A549 (cell line): ENCODE data around the gene MBLAC1. TPM values are rescaled to one million over a fixed set of nuclear protein-coding genes. Genes with fewer than 3 reads are reported as not detected.

ENCODE experiments used
- ATAC-seq, 2 experiments: fragments of 200-7000 bp in 1 of 2; fragments of >200 bp in 1 of 2; cut with Nextera tagmentation in 1 of 2; cut with Tn5 transposase in 1 of 2; 3 replicates each; pipeline versions ENCODE4 v1.8.0 to v1.9.1; 2018 to 2020; ENCODE audit warnings: mild to moderate bottlenecking in 1 of 2, moderate library complexity in 1 of 2
- CTCF ChIA-PET: fragments of 300-600 bp; sonication (Branson Sonifier 250); formaldehyde crosslinking; extraction: SDS; loops from one replicate; lab custom pipeline; 2021; ENCODE audit warnings: antibody characterized with exemption, inconsistent platforms; lab: Yijun Ruan, JAX
- POLR2A ChIA-PET: fragments of 350-600 bp; formaldehyde crosslinking; extraction: SDS; loops from one replicate; lab custom pipeline; 2021; ENCODE audit warnings: antibody characterized with exemption, inconsistent platforms; lab: Yijun Ruan, JAX
- DNase-seq, 2 experiments: peaks; one replicate each; pipeline versions ENCODE4 v3.0.0 to v3.0.0-alpha.2; 2011 to 2016; ENCODE audit warnings: low read depth in 1 of 2, low spot score in 1 of 2
- FAIRE-seq: peaks from 2 replicates; lab custom pipeline; 2011; peaks lifted over from hg19 to GRCh38; lab: Jason Lieb, UNC
- H3K27ac ChIP-seq, 2 experiments: fragments of >200 bp; sonication (Bioruptor Twin); formaldehyde crosslinking; 3 replicates each; pipeline ENCODE4 v1.5.1; 2016 to 2017
- H3K4me1 ChIP-seq: fragments of >200 bp; sonication (Bioruptor Twin); formaldehyde crosslinking; 3 replicates; pipeline ENCODE4 v1.6.1; 2016
- H3K4me2 ChIP-seq: fragments of >200 bp; sonication (Bioruptor Twin); formaldehyde crosslinking; 3 replicates; pipeline ENCODE4 v1.6.1; 2016
- H3K4me3 ChIP-seq: fragments of >200 bp; sonication (Bioruptor Twin); formaldehyde crosslinking; 3 replicates; pipeline ENCODE4 v1.5.1; 2016
- H3K9me3 ChIP-seq: fragments of >200 bp; sonication (Bioruptor Twin); formaldehyde crosslinking; 3 replicates; pipeline ENCODE4 v1.6.1; 2016
- ATOH8 ChIP-seq: fragments of 250-450 bp; sonication (Bioruptor Pico); IDR thresholded peaks from 2 replicates; pipeline ENCODE4 v1.5.0; 2020; ENCODE audit warnings: low read depth, mild to moderate bottlenecking, moderate library complexity
- BHLHE40 ChIP-seq: IDR thresholded peaks from 2 replicates; pipeline ENCODE4 v1.6.1; 2012; ENCODE audit warnings: low read depth, low read length, inconsistent platforms
- CBX2 ChIP-seq: fragments of 200-600 bp; sonication (generic); IDR thresholded peaks from 2 replicates; pipeline ENCODE4 v1.6.1; 2016; ENCODE audit warnings: low read depth, mild to moderate bottlenecking, borderline replicate concordance
- CBX8 ChIP-seq: fragments of 200-600 bp; sonication (generic); IDR thresholded peaks from 2 replicates; pipeline ENCODE4 v1.6.1; 2016
- CEBPB ChIP-seq, 2 experiments: fragments of >200 bp in 1 of 2; sonication (Bioruptor Twin) in 1 of 2; formaldehyde crosslinking in 1 of 2; IDR thresholded peaks; 2 replicates each; pipeline ENCODE4 v1.6.1; 2012 to 2016
- CHD2 ChIP-seq: fragments of 150-350 bp; IDR thresholded peaks from 2 replicates; pipeline ENCODE4 v1.6.1; 2014; ENCODE audit warnings: low read length; ENCODE audit not compliant: partially characterized antibody
- EHF ChIP-seq: fragments of 250-450 bp; sonication (Bioruptor Pico); IDR thresholded peaks from 2 replicates; pipeline ENCODE4 v1.5.0; 2020; ENCODE audit warnings: mild to moderate bottlenecking
- EHMT2 ChIP-seq: fragments of 200-600 bp; sonication (generic); IDR thresholded peaks from 2 replicates; pipeline ENCODE4 v1.6.1; 2016; ENCODE audit warnings: antibody characterized with exemption, low read depth, mild to moderate bottlenecking, moderate library complexity
- ELK1 ChIP-seq: fragments of 150-350 bp; IDR thresholded peaks from 2 replicates; pipeline ENCODE4 v1.6.1; 2014; ENCODE audit warnings: low read depth, mild to moderate bottlenecking, low read length
- EP300 ChIP-seq, 2 experiments: fragments of >200 bp; sonication (Bioruptor Twin); formaldehyde crosslinking; IDR thresholded peaks; 2 replicates in 1 of 2; 3 replicates in 1 of 2; pipeline ENCODE4 v1.6.1; 2016 to 2017
- ESRRA ChIP-seq: fragments of 150-350 bp; IDR thresholded peaks from 2 replicates; pipeline ENCODE4 v1.6.1; 2014; ENCODE audit warnings: mild to moderate bottlenecking, low read length, borderline replicate concordance
- FOSB ChIP-seq: fragments of 250-450 bp; sonication (Bioruptor Pico); IDR thresholded peaks from 2 replicates; pipeline ENCODE4 v1.5.0; 2020; ENCODE audit warnings: mild to moderate bottlenecking, moderate library complexity
- FOXS1 ChIP-seq: fragments of 250-450 bp; sonication (Bioruptor Pico); IDR thresholded peaks from 2 replicates; pipeline ENCODE4 v1.5.0; 2020; ENCODE audit warnings: mild to moderate bottlenecking, moderate library complexity
- HDAC2 ChIP-seq: fragments of 200-600 bp; sonication (generic); IDR thresholded peaks from 2 replicates; pipeline ENCODE4 v1.6.1; 2016
- HES2 ChIP-seq: fragments of >200 bp; sonication (Bioruptor Twin); formaldehyde crosslinking; IDR thresholded peaks from 2 replicates; pipeline ENCODE4 v1.6.1; 2016
- HEYL ChIP-seq: fragments of 250-450 bp; sonication (Bioruptor Pico); IDR thresholded peaks from 2 replicates; pipeline ENCODE4 v1.8.0; 2021; ENCODE audit warnings: mild to moderate bottlenecking, moderate library complexity
- HMGXB4 ChIP-seq: fragments of 250-450 bp; sonication (Bioruptor Pico); IDR thresholded peaks from 2 replicates; pipeline ENCODE4 v1.5.0; 2021; ENCODE audit warnings: mild to moderate bottlenecking, moderate library complexity, borderline replicate concordance
- HOXA7 ChIP-seq: fragments of 250-450 bp; sonication (Bioruptor Pico); IDR thresholded peaks from 2 replicates; pipeline ENCODE4 v1.5.0; 2020; ENCODE audit warnings: mild to moderate bottlenecking, moderate library complexity
- HOXB5 ChIP-seq: fragments of 250-450 bp; sonication (Bioruptor Pico); IDR thresholded peaks from 2 replicates; pipeline ENCODE4 v1.5.0; 2020; ENCODE audit warnings: mild to moderate bottlenecking, moderate library complexity
- JUN ChIP-seq, 2 experiments: fragments of >200 bp; sonication (Bioruptor Twin); formaldehyde crosslinking; IDR thresholded peaks; 2 replicates in 1 of 2; 3 replicates in 1 of 2; pipeline ENCODE4 v1.6.1; 2016 to 2017
- KDM5A ChIP-seq: fragments of 200-600 bp; sonication (generic); IDR thresholded peaks from 2 replicates; pipeline ENCODE4 v1.6.1; 2016; ENCODE audit warnings: antibody characterized with exemption, mild to moderate bottlenecking
- MAFK ChIP-seq: fragments of 450-650 bp; IDR thresholded peaks from 2 replicates; pipeline ENCODE4 v1.6.1; 2014; ENCODE audit not compliant: partially characterized antibody
- MYC ChIP-seq: IDR thresholded peaks from 2 replicates; pipeline ENCODE4 v1.6.1; 2012; ENCODE audit warnings: mild to moderate bottlenecking, inconsistent platforms, low read length, improper control_type of control experiment, borderline replicate concordance
- PBX3 ChIP-seq: IDR thresholded peaks from 2 replicates; pipeline ENCODE4 v1.6.1; 2012
- PHF8 ChIP-seq: fragments of 200-600 bp; sonication (generic); IDR thresholded peaks from 2 replicates; pipeline ENCODE4 v1.6.1; 2016; ENCODE audit warnings: low read depth, mild to moderate bottlenecking, antibody characterized with exemption, moderate library complexity, borderline replicate concordance
- POLR2A ChIP-seq: IDR thresholded peaks from 2 replicates; pipeline ENCODE4 v1.6.1; 2012; ENCODE audit warnings: mild to moderate bottlenecking, low read length
- RAD21 ChIP-seq, 2 experiments: fragments of >200 bp in 1 of 2; sonication (Bioruptor Twin) in 1 of 2; formaldehyde crosslinking in 1 of 2; IDR thresholded peaks in 1 of 2; conservative IDR thresholded peaks in 1 of 2; 2 replicates in 1 of 2; 3 replicates in 1 of 2; pipeline ENCODE4 v1.6.1; 2012 to 2018; ENCODE audit warnings: inconsistent platforms in 1 of 2
- RARB ChIP-seq: fragments of 250-450 bp; sonication (Bioruptor Pico); IDR thresholded peaks from 2 replicates; pipeline ENCODE4 v1.8.0; 2021; ENCODE audit warnings: mild to moderate bottlenecking, moderate library complexity
- RCOR1 ChIP-seq: fragments of 150-350 bp; IDR thresholded peaks from 2 replicates; pipeline ENCODE4 v1.6.1; 2014; ENCODE audit warnings: antibody characterized with exemption, low read length, low read depth
- RNF2 ChIP-seq: fragments of 200-600 bp; sonication (generic); IDR thresholded peaks from 2 replicates; pipeline ENCODE4 v1.6.1; 2016; ENCODE audit warnings: low read depth, mild to moderate bottlenecking, antibody characterized with exemption, moderate library complexity, borderline replicate concordance
- SMC3 ChIP-seq: fragments of >200 bp; sonication (Bioruptor Twin); formaldehyde crosslinking; IDR thresholded peaks from 3 replicates; pipeline ENCODE4 v1.6.1; 2018; ENCODE audit warnings: inconsistent platforms
- TP53 ChIP-seq: fragments of 250-450 bp; sonication (Bioruptor Pico); IDR thresholded peaks from 2 replicates; pipeline ENCODE4 v1.5.0; 2021; ENCODE audit warnings: mild to moderate bottlenecking, moderate library complexity
- ZC3H11A ChIP-seq: fragments of 450-650 bp; IDR thresholded peaks from 2 replicates; pipeline ENCODE4 v1.6.1; 2014; ENCODE audit warnings: antibody characterized with exemption, mild to moderate bottlenecking
- ZFP36 ChIP-seq: fragments of 450-650 bp; IDR thresholded peaks from 2 replicates; pipeline ENCODE4 v1.6.1; 2014; ENCODE audit warnings: borderline replicate concordance; ENCODE audit not compliant: partially characterized antibody
- ZNF302 ChIP-seq: fragments of 250-450 bp; sonication (Bioruptor Pico); IDR thresholded peaks from 2 replicates; pipeline ENCODE4 v1.9.0; 2021; ENCODE audit warnings: inconsistent platforms, mild to moderate bottlenecking, moderate library complexity
- ZSCAN20 ChIP-seq: fragments of 250-450 bp; sonication (Bioruptor Pico); IDR thresholded peaks from 2 replicates; pipeline ENCODE4 v1.8.0; 2022; ENCODE audit warnings: mild to moderate bottlenecking, moderate library complexity
- WGBS: methylation state at CpG from one replicate; pipeline ENCODE4 v1.1.6; 2017; ENCODE audit errors: missing lambda C conversion rate; 5-methylcytosine and 5-hydroxymethylcytosine counted together
- polyA plus RNA-seq, 4 experiments: library from polyadenylated mRNA; depleted of rRNA in 3 of 4; stranded (reverse); fragments of >200 nt; fragmentation: RNase III in 1 of 4; extraction: RNeasy Plus Mini Kit Qiagen cat#74134 plus additional on column Dnase treatment in 1 of 4; gene quantifications; 2 replicates in 3 of 4; 3 replicates in 1 of 4; pipeline ENCODE4 v1.2.3, GENCODE V29; 2011 to 2017

Gene MBLAC1
- polyA plus RNA-seq, 2 of the 4 experiments (the other 2 are of a cell fraction), result 0.63 to 2.6 TPM

GRCh38 chr7:100088621-100089457, 37.9 kb upstream of the MBLAC1 start, which contains the start of gene COPS6:
COPS6 (plus strand) TSS chr7:100088969; CDS start chr7:100088991, 22 bp downstream.
- Histone ChIP-seq H3K4me2 (peak within 1 kb of the TSS; percentile 86), H3K4me3 (peak within 1 kb of the TSS; percentile 69), H3K27ac (peak within 1 kb of the TSS; percentile 88 to 94), H3K4me1 (peaks cover 14% of the 10 kb centered on the region), H3K9me3 (no peaks in the 10 kb centered on the region)
- CTCF ChIA-PET, result interaction anchor here (1.0 to 1.9 kb wide), 2 partner anchors 13 to 95 kb away, joined by 3 to 4 read pairs; partner anchors contain the start of gene AP4M1
- 2% methylated on average over 29 of the region's 68 CpGs for WGBS
- FAIRE-seq (no peak), ATAC-seq (peak; percentile 41 to 44), DNase-seq (peak; percentile 69 to 88)
- POLR2A ChIA-PET, result interaction anchor here (0.6 to 4.8 kb wide), 3 partner anchors 13 to 340 kb away, joined by 3 to 46 read pairs (median 3); partner anchors contain the start of genes AP4M1, MCM7 and ZCWPW1
- peak; percentile 66 for TF ChIP-seq KDM5A
- TF ChIP-seq EHMT2, result no peak
- TF ChIP-seq RAD21 (conservative IDR thresholded peaks at IDR 0.05 in 1 of 2, IDR thresholded peaks at IDR 0.05 in 1 of 2), result no peak
- TF ChIP-seq HEYL (CRISPR knock-in tag), result peak; percentile 76; the same call in 1 of the 2 replicates
- TF ChIP-seq SMC3, result 0 out of 3 replicates have a peak, but pooled peaks have one; percentile 9
- TF ChIP-seq POLR2A, result peak; percentile 92
- TF ChIP-seq ESRRA, result no peak
- peak; percentile 94 for TF ChIP-seq ZSCAN20 (CRISPR knock-in tag)
- peak; percentile 96 for TF ChIP-seq RNF2
- TF ChIP-seq ZC3H11A, result no peak
- TF ChIP-seq ELK1, result no peak
- TF ChIP-seq EP300 (IDR thresholded peaks at IDR 0.05), result no peak
- TF ChIP-seq MYC, result no peak
- no peak for TF ChIP-seq BHLHE40
- TF ChIP-seq ZFP36, result no peak
- TF ChIP-seq CEBPB (IDR thresholded peaks at IDR 0.05), result no peak
- peak; percentile 90 for TF ChIP-seq ZNF302 (CRISPR knock-in tag)
- peak; percentile 69 for TF ChIP-seq PHF8
- no peak for TF ChIP-seq FOSB (CRISPR knock-in tag)
- TF ChIP-seq MAFK, result no peak
- TF ChIP-seq HES2, result no peak
- peak; percentile 95 for TF ChIP-seq TP53
- TF ChIP-seq CBX2, result no peak
- peak; percentile 66; the same call in 1 of the 2 replicates for TF ChIP-seq PBX3
- no peak for TF ChIP-seq RARB
- TF ChIP-seq HDAC2, result peak; percentile 57; the same call in 1 of the 2 replicates
- TF ChIP-seq HOXA7 (CRISPR knock-in tag), result no peak; the same call in 1 of the 2 replicates
- TF ChIP-seq RCOR1, result no peak
- TF ChIP-seq FOXS1 (CRISPR knock-in tag), result peak; percentile 75; the same call in 1 of the 2 replicates
- peak; percentile 97 for TF ChIP-seq HOXB5 (CRISPR knock-in tag)
- peak; percentile 87 to 96 for TF ChIP-seq JUN (IDR thresholded peaks at IDR 0.05)
- TF ChIP-seq ATOH8 (CRISPR knock-in tag), result peak; percentile 98
- peak; percentile 87 for TF ChIP-seq HMGXB4 (CRISPR knock-in tag)
- peak; percentile 96 for TF ChIP-seq EHF (CRISPR knock-in tag)
- no peak for TF ChIP-seq CHD2
- TF ChIP-seq CBX8, result no peak
